Smooth muscle cell of trachea (primary cell): ENCODE data around the gene OSM. TPM values are rescaled to one million over a fixed set of nuclear protein-coding genes. Genes with fewer than 3 reads are reported as not detected.

ENCODE experiments used
- total RNA-seq: library from RNA; depleted of rRNA; stranded (reverse); fragments of >200 nt; gene quantifications from 2 replicates; pipeline ENCODE4 v1.2.1, GENCODE V29; 2014

Gene OSM
- not detected in 2 replicates for total RNA-seq

DNA sequence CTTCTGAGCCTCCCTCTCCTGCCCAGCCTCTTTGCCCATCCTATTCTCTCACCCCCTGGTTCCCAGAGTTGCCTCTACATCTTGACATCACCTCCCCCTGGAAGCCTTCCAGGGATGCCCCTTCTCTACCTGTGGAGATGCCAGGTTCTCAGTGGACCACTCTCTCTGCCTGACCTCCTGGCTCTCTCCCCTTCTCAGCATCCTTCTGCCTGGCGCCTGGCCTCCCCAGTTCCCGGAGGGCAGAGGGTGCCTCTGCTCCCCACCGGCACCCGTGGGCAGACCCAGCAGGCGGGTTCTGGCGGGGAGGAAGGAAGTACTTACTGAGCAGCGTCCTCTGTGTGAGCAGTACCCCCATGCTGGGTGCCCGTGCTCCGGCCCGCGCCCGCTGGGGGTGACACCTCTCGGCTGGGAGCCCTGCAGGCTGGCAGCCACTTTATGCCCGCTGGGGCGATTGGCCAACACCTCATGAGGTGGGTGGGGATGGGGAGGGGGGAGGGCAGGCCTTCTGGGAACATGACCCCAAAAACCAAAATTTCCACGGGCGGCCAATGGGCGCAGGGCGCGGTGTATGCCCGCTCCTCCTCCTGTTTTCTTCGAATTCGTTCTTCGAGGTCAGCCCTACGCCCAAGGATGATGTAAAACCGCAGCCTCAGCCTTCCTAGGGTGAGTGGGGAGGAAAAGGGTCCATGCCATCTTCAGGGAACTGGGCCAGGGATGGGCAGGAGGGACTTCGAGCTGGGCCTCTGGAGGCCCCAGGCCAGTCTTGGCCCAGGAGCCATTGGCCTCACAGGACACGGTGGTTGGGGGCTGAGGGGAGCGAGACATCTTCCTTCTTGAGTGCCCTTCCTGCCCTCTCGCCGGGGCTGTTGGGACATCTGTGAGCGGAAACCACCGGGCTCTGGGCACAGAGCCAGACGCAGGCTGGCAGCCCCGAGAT, at the start of gene OSM:
TSS of gene OSM (minus strand) at position 407 of the 937 bp plus-strand sequence. CDS start at position 355, 52 bp downstream.

DNA sequence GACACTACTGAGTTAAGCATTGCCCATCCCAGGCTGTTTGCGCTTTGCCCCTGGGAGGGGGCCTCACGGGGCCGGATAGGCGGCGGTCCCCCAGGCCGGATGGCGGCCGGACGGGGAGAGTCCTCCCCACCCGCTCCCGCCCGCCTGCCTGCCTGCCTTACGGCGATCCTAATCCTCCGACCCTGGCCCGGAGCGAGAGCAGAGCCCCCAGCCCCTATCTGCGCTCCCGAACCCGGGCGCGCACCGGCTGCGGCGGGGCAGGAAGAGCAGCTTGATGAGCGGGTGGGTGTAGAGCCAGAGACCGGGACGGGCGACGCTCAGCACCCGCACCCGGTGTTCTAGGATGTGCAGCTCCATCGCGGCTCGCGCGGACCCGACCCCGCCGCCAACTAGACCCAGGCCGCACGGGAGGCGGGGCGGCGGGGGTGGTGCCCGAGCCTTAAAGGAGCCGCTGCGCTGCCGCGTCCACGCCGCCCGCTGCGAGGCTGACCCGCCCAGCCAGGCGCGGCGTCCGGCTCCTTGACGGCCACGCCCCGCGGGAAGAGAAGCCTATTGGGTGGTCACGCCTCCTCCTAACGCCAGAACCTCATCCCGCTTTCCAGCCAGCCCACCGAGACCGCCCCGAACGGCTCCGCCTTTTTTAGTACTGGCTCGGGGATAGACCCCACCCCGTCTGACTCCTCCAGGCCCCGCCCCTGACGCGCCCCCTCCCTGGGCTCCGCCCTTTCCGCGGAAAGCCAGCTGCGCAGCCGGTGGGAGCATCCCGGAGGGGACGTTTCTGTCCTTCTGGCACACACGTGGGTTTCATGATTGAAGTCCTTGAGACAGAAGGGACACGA, 22.7 kb upstream of the OSM start, which contains the start of gene CASTOR1:
TSS of gene CASTOR1 (minus strand) at position 365 of the 839 bp plus-strand sequence. CDS start at position 357, 8 bp downstream.

DNA sequence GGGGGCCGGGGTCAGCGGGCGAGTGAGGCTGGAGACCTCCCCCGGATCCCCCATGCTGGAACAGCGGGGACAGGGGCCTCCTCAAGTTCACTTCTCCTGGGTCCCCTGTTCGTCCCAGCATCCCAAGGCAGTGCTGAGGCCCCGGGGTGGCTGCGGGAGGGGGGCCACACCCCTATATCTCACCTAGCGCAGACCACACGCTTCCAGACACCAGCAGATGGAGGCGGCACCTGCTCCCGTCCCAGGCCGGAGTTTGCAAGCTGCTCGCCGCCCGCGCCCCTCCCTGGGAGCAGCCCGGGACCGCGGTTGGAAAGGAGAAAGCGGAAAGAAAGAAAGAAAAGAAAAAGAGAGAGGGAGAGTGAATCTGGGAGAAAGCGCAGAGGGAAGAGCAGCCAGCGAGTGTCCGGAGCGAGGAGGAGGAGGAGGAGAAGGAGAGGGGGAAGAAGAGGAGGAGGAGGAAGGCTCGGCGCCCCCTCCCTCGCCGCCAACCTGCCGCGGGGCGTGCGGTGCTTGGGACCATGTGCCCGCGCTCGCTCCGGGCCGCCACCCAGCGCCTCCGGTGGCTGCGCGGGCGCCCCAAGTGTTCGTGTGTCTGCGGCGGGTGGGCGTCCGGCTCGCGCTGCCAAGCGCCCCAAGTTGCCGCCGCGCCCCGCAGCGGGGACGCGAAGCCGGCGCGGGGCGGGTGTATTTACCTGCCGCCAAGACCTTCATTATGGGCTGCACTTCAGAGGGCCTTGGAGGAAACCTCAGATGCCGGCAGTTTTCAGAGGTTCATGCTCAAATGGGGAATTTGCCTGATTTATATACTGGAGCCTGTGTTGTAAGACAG, 20.5 kb downstream of the OSM start, which contains the start of gene LIF:
TSS of gene LIF (minus strand) at position 775 of the 829 bp plus-strand sequence. CDS start at position 711, 64 bp downstream.

Other genes starting within 250 kb of the OSM start
- 0.15 TPM in 1 of 2 replicates, not detected in the other for gene HORMAD2, start 186.4 kb downstream of the OSM start, total RNA-seq
- gene LIF, start 20.1 kb downstream of the OSM start, total RNA-seq, result 10.6 and 40.4 TPM in 2 replicates
- 6.4 and 18.0 TPM in 2 replicates for gene CASTOR1, start 22.7 kb upstream of the OSM start, total RNA-seq
- 22.8 and 26.3 TPM in 2 replicates for gene TBC1D10A, start 60.1 kb upstream of the OSM start, total RNA-seq
- 19.2 and 23.0 TPM in 2 replicates for gene SF3A1, start 90.0 kb upstream of the OSM start, total RNA-seq
- gene CCDC157, start 90.2 kb upstream of the OSM start, total RNA-seq, result 2.3 and 4.0 TPM in 2 replicates
- gene RNF215, start 120.6 kb upstream of the OSM start, total RNA-seq, result 21.8 and 37.4 TPM in 2 replicates
- 12.7 and 25.3 TPM in 2 replicates for gene SEC14L2, start 130.2 kb upstream of the OSM start, total RNA-seq
- gene MTFP1, start 158.9 kb upstream of the OSM start, total RNA-seq, result 4.7 and 8.4 TPM in 2 replicates
- not detected in 2 replicates for gene SEC14L3, start 205.2 kb upstream of the OSM start, total RNA-seq
- 0.50 TPM in 1 of 2 replicates, not detected in the other for gene SEC14L4, start 238.8 kb upstream of the OSM start, total RNA-seq